GM19239 (cell line): ENCODE measurements around the gene G3BP1.
"Not testable (repeated sequence)": the region's sequence is repeated elsewhere in the genome, so short reads cannot be mapped to it uniquely, and the experiment has no call there.

Source experiments
- DNase-seq: peaks from one replicate; pipeline ENCODE4 v3.0.0; 2011; ENCODE audit warnings: low spot score; ENCODE audit not compliant: insufficient read length
- FAIRE-seq: peaks from 2 replicates; lab custom pipeline; 2011; peaks lifted over from hg19 to GRCh38; lab: Jason Lieb, UNC

Gene G3BP1

GRCh38 chr5:151771259-151772028 is at the start of gene G3BP1:
TSS of gene G3BP1 (plus strand) at chr5:151771954. CDS start at chr5:151786621, 14,667 bp downstream.
- DNase-seq (peak; percentile 96), FAIRE-seq (peak; percentile 99)

- no peak for DNase-seq
- no peak for FAIRE-seq
These were observed 49.2 kb upstream of the G3BP1 start for GRCh38 chr5:151722546-151722945.

DNA sequence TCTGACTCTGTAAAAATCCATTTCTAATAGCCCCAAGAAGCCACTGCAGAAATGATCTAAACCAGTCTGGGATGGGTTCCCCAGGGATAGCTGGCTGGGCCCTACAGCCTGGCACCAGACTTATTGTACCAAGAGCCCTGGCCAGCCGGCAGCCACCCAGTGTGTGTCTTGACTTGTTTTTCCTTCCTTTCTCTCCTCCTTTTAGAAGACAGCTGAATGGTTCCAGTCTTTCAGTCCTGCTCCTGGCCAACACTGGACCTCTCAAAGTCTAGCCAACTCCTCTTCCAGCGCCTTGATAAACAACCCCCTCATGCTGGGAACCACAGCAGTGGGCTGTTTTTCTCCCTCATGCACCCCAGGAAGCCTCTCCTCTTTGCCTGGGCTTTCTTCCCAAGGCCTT is 47.4 kb upstream of the G3BP1 start:
- DNase-seq, result no peak
- no peak for FAIRE-seq

DNA sequence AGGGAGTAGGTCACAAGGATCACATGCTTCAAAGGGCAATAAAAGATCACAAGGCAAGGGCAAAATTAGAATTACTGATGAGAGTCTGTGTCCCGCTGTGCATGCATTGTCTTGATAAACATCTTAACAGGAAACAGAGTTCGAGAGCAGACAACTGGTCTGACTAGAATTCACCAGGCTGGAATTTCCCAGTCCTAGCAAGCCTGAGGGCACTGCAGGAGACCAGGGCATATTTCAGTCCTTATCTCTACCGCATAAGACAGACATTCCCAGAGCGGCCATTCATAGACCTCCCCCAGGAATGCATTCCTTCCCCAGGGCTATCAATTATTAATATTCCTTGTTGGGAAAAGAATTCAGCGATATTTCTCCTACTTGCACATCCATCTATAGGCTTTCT is 42.2 kb upstream of the G3BP1 start:
- FAIRE-seq, DNase-seq: not testable (repeated sequence)

DNA sequence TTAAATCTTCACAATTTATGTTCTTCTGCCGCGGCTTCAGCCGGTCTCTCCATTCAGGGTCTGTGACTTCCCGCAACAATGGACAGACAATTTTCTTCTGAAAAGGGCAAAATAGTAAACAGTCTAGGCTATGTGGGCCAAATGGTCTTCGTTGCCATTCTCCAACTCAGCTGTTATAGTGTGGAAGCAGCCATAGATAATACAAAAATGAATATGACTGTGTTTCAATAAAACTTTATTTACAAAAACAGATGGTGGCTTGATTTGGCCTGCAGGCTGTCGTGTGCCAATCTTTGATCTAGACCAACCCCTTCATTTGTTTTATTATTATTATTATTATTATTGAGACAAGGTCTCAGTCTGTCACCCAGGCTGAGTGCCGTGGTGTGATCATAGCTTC is 41.4 kb upstream of the G3BP1 start:
- DNase-seq (no peak), FAIRE-seq (no peak)

DNA sequence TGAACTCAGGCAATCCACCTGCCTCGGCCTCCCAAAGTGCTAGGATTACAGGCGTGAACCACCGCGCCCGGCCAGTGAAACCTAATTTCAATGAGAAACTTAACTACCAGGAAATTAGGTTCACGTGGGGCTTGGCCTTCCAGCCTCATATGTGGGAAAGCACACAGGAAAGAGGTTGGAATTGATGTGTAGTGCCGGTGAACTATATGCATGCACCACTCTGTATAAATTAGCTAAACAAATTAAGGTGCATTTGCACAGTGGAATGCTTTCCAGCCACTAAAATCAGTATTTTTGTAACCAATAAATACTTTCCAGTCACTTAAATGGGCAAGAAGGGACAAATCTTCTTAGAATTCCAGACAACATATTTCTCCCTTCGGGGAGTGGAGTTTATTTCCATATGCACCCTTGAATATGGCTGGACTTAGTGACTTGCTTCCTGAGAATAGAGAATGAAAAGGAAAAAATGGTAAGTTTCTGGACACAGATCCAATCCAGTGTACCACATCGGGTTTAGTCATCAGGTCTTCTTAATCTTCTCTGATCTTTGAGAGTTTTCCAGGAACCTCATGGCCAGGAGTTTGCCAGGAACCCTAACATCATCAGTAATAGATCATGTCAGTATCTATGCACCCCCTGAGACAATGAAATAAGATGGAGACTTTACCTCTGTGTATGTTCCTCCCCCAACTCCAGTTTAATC is 38.2 kb upstream of the G3BP1 start:
- no peak for DNase-seq
- no peak for FAIRE-seq

GRCh38 chr5:151734064-151734408 is 37.7 kb upstream of the G3BP1 start:
- no peak for FAIRE-seq

GRCh38 chr5:151735646-151736045 is 36.1 kb upstream of the G3BP1 start:
- FAIRE-seq, result no peak
- no peak for DNase-seq

More at GRCh38 chr5:151734064-151734408, 37.7 kb upstream of the G3BP1 start:
- DNase-seq, result no peak

- FAIRE-seq, result no peak
- no peak for DNase-seq
These were observed 34.3 kb upstream of the G3BP1 start for GRCh38 chr5:151737431-151737830.

GRCh38 chr5:151738125-151738848 is 33.5 kb upstream of the G3BP1 start:
- DNase-seq (no peak), FAIRE-seq (no peak)

- no peak for FAIRE-seq
- DNase-seq, result no peak
These were observed 32.4 kb upstream of the G3BP1 start for GRCh38 chr5:151739395-151739794.

GRCh38 chr5:151739939-151740335 is 31.8 kb upstream of the G3BP1 start:
- no peak for DNase-seq
- no peak for FAIRE-seq

DNA sequence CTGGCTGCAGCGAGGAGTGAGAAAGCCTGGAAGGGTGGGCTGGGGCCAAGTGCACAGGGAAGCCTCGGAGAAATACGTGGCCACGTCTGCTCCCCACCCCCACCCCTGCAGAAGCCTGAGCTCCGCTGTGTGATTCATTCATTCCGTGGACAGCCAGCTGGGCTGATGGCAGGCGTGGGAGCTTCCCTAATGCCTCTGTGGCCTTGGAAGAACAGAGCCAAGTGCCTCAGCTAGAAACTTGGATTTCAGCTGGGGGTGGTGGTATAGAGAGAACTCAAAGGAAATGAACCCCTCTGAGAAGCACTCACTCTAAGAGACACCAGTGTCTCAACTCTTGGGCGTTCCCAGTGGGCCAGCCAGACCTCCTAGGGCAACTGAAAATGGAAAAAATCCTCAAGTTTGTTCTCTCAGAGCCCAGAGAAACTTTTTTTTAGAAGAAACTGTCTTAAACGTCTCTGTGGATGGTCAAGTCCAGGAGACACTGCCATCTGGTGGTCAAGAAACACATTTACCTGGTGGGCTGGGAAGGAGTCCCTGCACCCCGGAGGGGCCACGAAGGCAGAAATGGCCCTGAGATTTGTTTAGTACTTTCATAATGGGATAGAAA is 31.3 kb upstream of the G3BP1 start:
- DNase-seq (peak; percentile 50), FAIRE-seq (peak; percentile 73)

DNA sequence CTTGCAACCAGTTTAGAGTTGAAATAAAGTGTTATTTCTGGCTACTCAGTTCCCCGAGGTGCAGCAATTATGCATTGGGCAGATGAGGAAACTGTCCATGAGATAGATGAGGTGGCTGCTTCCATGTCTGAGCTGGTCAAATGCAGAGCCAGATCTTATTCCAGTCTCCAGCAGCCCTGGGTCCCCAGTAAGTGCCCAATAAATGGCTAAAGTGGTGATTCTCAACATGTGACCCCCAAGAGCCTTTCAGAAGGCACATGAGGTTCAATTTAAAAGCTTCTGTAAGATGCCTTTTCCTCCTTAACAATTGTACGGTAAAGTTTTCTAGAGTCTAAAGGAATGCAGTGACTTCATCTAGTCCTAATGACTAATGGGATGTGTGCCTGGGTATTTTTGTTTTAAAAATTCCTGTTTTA is 30.8 kb upstream of the G3BP1 start:
- DNase-seq (no peak), FAIRE-seq (no peak)

DNA sequence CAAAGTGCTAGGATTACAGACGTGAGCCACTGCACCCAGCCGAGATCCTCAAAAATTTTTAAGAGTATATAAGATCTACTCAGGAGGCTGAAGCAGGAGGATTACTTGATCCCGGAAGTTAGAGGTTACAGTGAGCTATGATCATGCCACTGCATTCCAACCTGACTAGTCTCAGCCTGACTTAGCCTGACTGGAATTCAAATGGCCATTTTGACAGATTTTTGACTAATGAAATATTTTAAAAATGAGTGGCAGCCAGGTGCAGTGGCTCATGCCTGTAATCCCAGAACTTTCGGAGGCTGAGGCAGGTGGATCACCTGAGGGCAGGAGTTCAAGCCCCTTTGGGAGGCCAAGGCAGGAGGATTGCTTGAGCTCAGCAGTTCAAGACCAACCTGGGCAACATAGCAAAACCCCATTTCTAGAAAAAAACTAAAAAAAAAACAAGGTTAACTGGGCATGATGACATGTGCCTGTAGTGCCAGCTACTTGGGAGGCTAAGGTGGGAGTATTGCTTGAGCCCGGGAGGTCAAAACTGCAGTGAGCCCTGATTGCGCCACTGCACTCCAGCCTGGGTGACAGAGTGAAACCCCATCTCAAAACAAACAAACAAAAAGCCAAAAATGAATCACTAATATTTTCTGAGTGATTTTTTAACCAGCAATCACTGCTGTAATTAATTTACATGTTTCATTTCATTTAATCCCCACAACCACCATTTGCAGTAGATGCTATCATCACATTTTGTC is 29.9 kb upstream of the G3BP1 start:
- FAIRE-seq, result no peak
- DNase-seq, result no peak

GRCh38 chr5:151742870-151743294 is 28.9 kb upstream of the G3BP1 start:
- no peak for DNase-seq

GRCh38 chr5:151743530-151743929 is 28.2 kb upstream of the G3BP1 start:
- FAIRE-seq (no peak), DNase-seq (no peak)

More at GRCh38 chr5:151742870-151743294, 28.9 kb upstream of the G3BP1 start:
- FAIRE-seq, result peak; percentile 54

- FAIRE-seq, result no peak
- DNase-seq, result no peak
These were observed 26.6 kb upstream of the G3BP1 start for GRCh38 chr5:151745071-151745705.

DNA sequence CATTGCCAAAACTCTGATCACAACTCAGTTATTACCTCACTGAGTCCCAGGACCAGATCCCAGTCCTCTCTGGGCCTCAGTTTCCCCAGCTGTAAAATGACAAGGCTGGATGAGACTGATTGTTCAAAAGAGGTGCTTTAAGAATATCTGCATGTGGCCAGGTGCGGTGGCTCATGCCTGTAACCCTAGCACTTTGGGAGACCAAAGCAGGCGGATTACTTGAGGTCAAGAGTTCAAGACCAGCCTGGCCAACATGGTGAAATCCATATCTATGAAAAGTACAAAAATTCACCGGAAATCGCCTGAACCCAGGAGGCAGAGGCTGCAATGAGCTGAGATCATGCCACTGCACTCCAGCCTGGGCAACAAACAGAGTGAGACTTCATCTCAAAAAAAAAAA is 21.6 kb upstream of the G3BP1 start:
- peak; percentile 44 for FAIRE-seq

More for the DNA sequence above, 21.6 kb upstream of the G3BP1 start:
- no peak for DNase-seq
